Esophagus squamous epithelium (tissue), 4 donors: ENCODE data around the gene ARID3A.

ENCODE experiments used
- CTCF ChIP-seq, 6 experiments: fragments of 450-650 bp in 4 of 6; fragments of 200-600 bp in 2 of 6; sonication (generic) in 2 of 6; IDR thresholded peaks; one replicate each; pipeline ENCODE4 v1.5.1; 2016 to 2019; ENCODE audit warnings: antibody characterized with exemption in 6 of 6, mild to moderate bottlenecking in 4 of 6, moderate library complexity in 4 of 6
- POLR2A ChIP-seq, 4 donors: fragments of 450-650 bp; IDR thresholded peaks; one replicate each; pipeline ENCODE4 v1.6.1; 2017; ENCODE audit warnings: antibody characterized with exemption in 4 of 4, mild to moderate bottlenecking in 4 of 4, moderate library complexity in 3 of 4

- TF ChIP-seq CTCF (IDR thresholded peaks at IDR 0.05) = no peak
- no peak for TF ChIP-seq POLR2A (IDR thresholded peaks at IDR 0.05)
Measured at GRCh38 chr19:995051-995827, 69.4 kb downstream of the ARID3A start.
